IMR-90 (cell line): ENCODE data around the gene SLC34A3. TPM values are rescaled to one million over a fixed set of nuclear protein-coding genes. Genes with fewer than 3 reads are reported as not detected.

Experiments
- ATAC-seq: fragments of 200-7000 bp; cut with Tn5 transposase; 2 replicates; pipeline ENCODE4 v1.9.1; 2020; ENCODE audit warnings: low read depth, mild to moderate bottlenecking, moderate library complexity
- BruUV-seq: library from RNA; stranded (reverse); fragments of 400-500 nt; replicated peaks from 2 replicates; lab custom pipeline; 2021; lab: Mats Ljungman, UMichigan
- CTCF ChIA-PET: fragments of 300-600 bp; formaldehyde crosslinking; extraction: SDS; loops from one replicate; lab custom pipeline; 2021; ENCODE audit warnings: antibody characterized with exemption; lab: Yijun Ruan, JAX
- POLR2A ChIA-PET: fragments of 300-600 bp; sonication (Branson Sonifier 250); formaldehyde crosslinking; loops from one replicate; lab custom pipeline; 2022; ENCODE audit warnings: antibody characterized with exemption; ENCODE audit not compliant: unreplicated experiment; lab: Charles Lee
- DNase-seq: peaks from one replicate; pipeline ENCODE4 v3.0.0; 2013
- H2AFZ ChIP-seq: replicated peaks from 2 replicates; pipeline ENCODE3; 2013; ENCODE audit warnings: low read length, mild to moderate bottlenecking; ENCODE audit not compliant: poor library complexity
- H2AK5ac ChIP-seq: 2 replicates; pipeline ENCODE4 v1.6.1; 2013; ENCODE audit warnings: low read depth, low read length, inconsistent platforms
- H2AK9ac ChIP-seq: replicated peaks from 2 replicates; pipeline ENCODE3; 2013; ENCODE audit warnings: mild to moderate bottlenecking, low read depth, low read length, moderate library complexity; ENCODE audit not compliant: poor library complexity
- H2BK120ac ChIP-seq: 2 replicates; pipeline ENCODE4 v1.6.1; 2013; ENCODE audit warnings: low read depth, low read length, inconsistent platforms
- H2BK15ac ChIP-seq: 3 replicates; pipeline ENCODE4 v1.6.1; 2013; ENCODE audit warnings: low read depth, low read length, inconsistent platforms
- H2BK20ac ChIP-seq: 2 replicates; pipeline ENCODE4 v1.6.1; 2013; ENCODE audit warnings: low read depth, mild to moderate bottlenecking, inconsistent platforms, low read length, moderate library complexity
- H2BK5ac ChIP-seq: 2 replicates; pipeline ENCODE4 v1.6.1; 2013; ENCODE audit warnings: mild to moderate bottlenecking, low read depth, low read length, inconsistent platforms; ENCODE audit not compliant: poor library complexity, severe bottlenecking
- H3K14ac ChIP-seq: replicated peaks from 2 replicates; pipeline ENCODE4 v1.6.1; 2013; ENCODE audit warnings: low read depth, low read length, inconsistent platforms
- H3K18ac ChIP-seq: 2 replicates; pipeline ENCODE4 v1.6.1; 2013; ENCODE audit warnings: low read depth, low read length, control low read depth
- H3K23ac ChIP-seq: 2 replicates; pipeline ENCODE4 v1.6.1; 2013; ENCODE audit warnings: low read depth, low read length, inconsistent platforms
- H3K27ac ChIP-seq: 2 replicates; pipeline ENCODE4 v1.5.1; 2013; ENCODE audit warnings: mild to moderate bottlenecking, control low read depth, low read length; ENCODE audit not compliant: insufficient read depth
- H3K27me3 ChIP-seq: 2 replicates; pipeline ENCODE4 v1.6.1; 2013; ENCODE audit warnings: low read length; ENCODE audit not compliant: control insufficient read depth, insufficient read depth
- H3K36me3 ChIP-seq: 2 replicates; pipeline ENCODE4 v1.6.1; 2013; ENCODE audit warnings: low read length, mixed read lengths; ENCODE audit not compliant: control insufficient read depth, insufficient read depth
- H3K4ac ChIP-seq: 2 replicates; pipeline ENCODE4 v1.6.1; 2013; ENCODE audit warnings: low read depth, low read length, inconsistent platforms
- H3K4me1 ChIP-seq: 2 replicates; pipeline ENCODE4 v1.6.1; 2013; ENCODE audit warnings: low read length, mixed read lengths; ENCODE audit not compliant: control insufficient read depth, insufficient read depth
- H3K4me2 ChIP-seq: 2 replicates; pipeline ENCODE4 v1.6.1; 2013; ENCODE audit warnings: low read depth, mild to moderate bottlenecking, control low read depth, low read length, moderate library complexity
- H3K4me3 ChIP-seq: 2 replicates; pipeline ENCODE4 v1.5.1; 2013; ENCODE audit warnings: low read depth, mild to moderate bottlenecking, control low read depth, low read length, moderate library complexity; ENCODE audit not compliant: insufficient read depth
- H3K56ac ChIP-seq: 2 replicates; pipeline ENCODE4 v1.6.1; 2013; ENCODE audit warnings: low read length, inconsistent platforms; ENCODE audit not compliant: insufficient read depth; ENCODE audit errors: extremely low read depth
- H3K79me1 ChIP-seq, 2 experiments: 2 replicates each; pipeline ENCODE4 v1.6.1; 2013; ENCODE audit warnings: low read length in 2 of 2, inconsistent platforms in 1 of 2, low read depth in 1 of 2
- H3K9ac ChIP-seq: 2 replicates; pipeline ENCODE4 v1.6.1; 2013; ENCODE audit warnings: low read depth, low read length, control low read depth
- H3K9me1 ChIP-seq: 2 replicates; pipeline ENCODE4 v1.6.1; 2013; ENCODE audit warnings: low read length, inconsistent platforms; ENCODE audit not compliant: insufficient read depth
- H3K9me3 ChIP-seq: 2 replicates; pipeline ENCODE4 v1.6.1; 2013; ENCODE audit warnings: low read length; ENCODE audit not compliant: control insufficient read depth, insufficient read depth
- H4K20me1 ChIP-seq: 2 replicates; pipeline ENCODE4 v1.6.1; 2013; ENCODE audit warnings: low read length, inconsistent platforms; ENCODE audit not compliant: insufficient read depth
- H4K5ac ChIP-seq: 2 replicates; pipeline ENCODE4 v1.6.1; 2013; ENCODE audit warnings: mild to moderate bottlenecking, low read depth, low read length, control low read depth
- H4K8ac ChIP-seq, 2 experiments: 2 replicates each; pipeline ENCODE4 v1.6.1; 2013; ENCODE audit warnings: low read depth in 2 of 2, low read length in 2 of 2, control low read depth in 1 of 2, inconsistent platforms in 1 of 2
- H4K91ac ChIP-seq: 2 replicates; pipeline ENCODE4 v1.6.1; 2013; ENCODE audit warnings: low read depth, low read length, inconsistent platforms; ENCODE audit not compliant: insufficient read depth
- POLR2A ChIP-seq: IDR thresholded peaks from 2 replicates; pipeline ENCODE4 v1.6.1; 2012; ENCODE audit warnings: mild to moderate bottlenecking, low read depth, low read length
- WGBS, 2 experiments: methylation state at CpG; one replicate each; pipeline versions ENCODE4 v1.1.5 to v1.1.7; 2013; ENCODE audit warnings: missing lambda C conversion rate in 2 of 2; ENCODE audit not compliant: insufficient read length in 1 of 2; ENCODE audit errors: extremely low coverage in 2 of 2; 5-methylcytosine and 5-hydroxymethylcytosine counted together
- dilution Hi-C: fragments of 300-500 bp; cut with HindIII; formaldehyde crosslinking; loops from one replicate; pipeline ENCODE4 v1.14.3; 2018; ENCODE audit warnings: low sequenced_read_pairs; ENCODE audit not compliant: unreplicated experiment
- in situ Hi-C: fragments of 300-500 bp; cut with MboI; formaldehyde crosslinking; loops from 3 replicates; pipeline ENCODE4 v1.14.3; 2019; ENCODE audit warnings: low sequenced_read_pairs, inconsistent platforms, mixed read lengths
- intact Hi-C: fragments of 100-400 bp; cut with micrococcal nuclease; formaldehyde crosslinking; loops from 2 replicates; pipeline ENCODE4 v1.10.0; 2022
- polyA plus RNA-seq, 3 experiments: library from polyadenylated mRNA; depleted of rRNA; stranded (reverse); fragments of >200 nt; gene quantifications; 2 replicates each; pipeline ENCODE4 v1.2.3, GENCODE V29; 2012; ENCODE audit warnings: low replicate concordance in 1 of 3
- total RNA-seq: library from RNA; depleted of rRNA; stranded (reverse); fragments of >200 nt; gene quantifications from 2 replicates; pipeline ENCODE4 v1.2.3, GENCODE V29; 2012

SLC34A3 gene
- total and polyA plus RNA-seq, 2 of the 4 experiments (the other 2 are of a cell fraction) = not detected

DNA sequence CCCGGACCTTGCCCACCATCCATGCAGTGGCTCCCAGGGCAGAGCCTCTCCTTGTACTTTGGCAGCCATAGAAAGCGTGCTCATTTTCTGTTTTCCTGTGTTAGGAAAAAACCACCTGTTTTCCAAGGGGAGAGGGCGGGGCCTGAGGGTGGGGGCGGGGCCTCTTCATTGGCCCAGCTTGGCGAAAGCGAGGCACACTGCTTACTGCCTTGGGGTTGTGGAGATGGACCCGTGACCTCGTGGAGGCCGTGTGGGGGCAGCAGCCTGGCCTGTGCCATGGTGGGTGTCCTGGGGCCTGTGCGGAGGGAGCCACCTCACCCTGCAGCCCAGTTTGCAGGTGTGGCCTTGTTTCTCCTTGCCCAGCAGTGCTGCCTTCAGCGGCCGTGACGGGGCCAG, 42.4 kb downstream of the SLC34A3 start:
- CTCF ChIA-PET = no interaction called here
- no peak overlapping the region for H4K5ac ChIP-seq
- no peak overlapping the region for H3K56ac ChIP-seq
- no peak overlapping the region for H2BK120ac ChIP-seq
- no peak overlapping the region for H3K4me2 ChIP-seq
- dilution Hi-C loops = no loop called here
- H3K23ac ChIP-seq = no peak overlapping the region
- TF ChIP-seq POLR2A = no peak
- H3K9me3 ChIP-seq = no peaks in the 10 kb centered on the region
- H2AK5ac ChIP-seq = no peak overlapping the region
- H3K4ac ChIP-seq = no peak overlapping the region
- no peak overlapping the region for H2AFZ ChIP-seq
- H3K4me1 ChIP-seq = peaks cover 21% of the 10 kb centered on the region
- H3K4me3 ChIP-seq = no peak overlapping the region
- H3K9me1 ChIP-seq = peaks cover 14% of the 10 kb centered on the region
- no peak overlapping the region for H4K91ac ChIP-seq
- no peak for DNase-seq
- POLR2A ChIA-PET = no interaction called here
- peaks cover 37% of the 10 kb centered on the region for H3K36me3 ChIP-seq
- in situ Hi-C loops = no loop called here
- no peak overlapping the region for H3K14ac ChIP-seq
- no peak overlapping the region for H3K27ac ChIP-seq
- intact Hi-C loops = no loop called here
- H3K27me3 ChIP-seq = no peaks in the 10 kb centered on the region
- no peak overlapping the region for H2BK15ac ChIP-seq
- H2BK20ac ChIP-seq = no peak overlapping the region
- no peak overlapping the region for H4K8ac ChIP-seq
- TSS peak; percentile 47 for BruUV-seq
- peaks cover 24% of the 10 kb centered on the region for H4K20me1 ChIP-seq
- no peak overlapping the region for H3K18ac ChIP-seq
- H3K79me1 ChIP-seq = peaks cover 13 to 67% of the 10 kb centered on the region in 2 experiments
- no peak overlapping the region for H2AK9ac ChIP-seq
- no peak for ATAC-seq
- no peak overlapping the region for H3K9ac ChIP-seq
- no peak overlapping the region for H2BK5ac ChIP-seq
- 93% methylated on average over 11 of the region's 13 CpGs; no CpG with 5 or more reads in 1 of the 2 experiments for WGBS, 2 experiments
